Stimulated activated naive B cell treated with anti-CD40 and anti-IgM and Interleukin-4, amounts not matched to agents 10 μg/mL and 1 μg/mL and 100 μg/mL, for 72 hours (primary cell): Measurements from ENCODE around the gene IAH1.

Experiments used
- ATAC-seq, 2 donors: fragments of 150-1000 bp; cut with Tn5 transposase; replicated peaks; 2 replicates each; pipeline ENCODE4 v1.10.0; 2021; ENCODE audit warnings: moderate library complexity in 1 of 2
- DNase-seq: peaks from one replicate; pipeline ENCODE4 v3.0.0; 2021
- H3K27ac Mint-ChIP-seq: one replicate; pipeline ENCODE4 v1.8.0; 2022; ENCODE audit warnings: mild to moderate bottlenecking, mixed read lengths
- H3K27me3 Mint-ChIP-seq, 2 donors: one replicate each; pipeline ENCODE4 v1.8.0; 2022; ENCODE audit warnings: mixed read lengths in 2 of 2
- H3K36me3 Mint-ChIP-seq, 2 donors: one replicate each; pipeline ENCODE4 v1.8.0; 2022; ENCODE audit warnings: mixed read lengths in 2 of 2, mild to moderate bottlenecking in 1 of 2
- H3K4me1 Mint-ChIP-seq, 2 donors: one replicate each; pipeline ENCODE4 v1.8.0; 2022; ENCODE audit warnings: mixed read lengths in 2 of 2, mild to moderate bottlenecking in 1 of 2
- H3K4me3 Mint-ChIP-seq, 2 donors: one replicate each; pipeline ENCODE4 v1.8.0; 2022; ENCODE audit warnings: mild to moderate bottlenecking in 2 of 2, mixed read lengths in 2 of 2, moderate library complexity in 1 of 2
- H3K9me3 Mint-ChIP-seq, 2 donors: one replicate each; pipeline ENCODE4 v1.8.0; 2022; ENCODE audit warnings: mixed read lengths in 2 of 2, mild to moderate bottlenecking in 1 of 2

IAH1 gene, protein sequence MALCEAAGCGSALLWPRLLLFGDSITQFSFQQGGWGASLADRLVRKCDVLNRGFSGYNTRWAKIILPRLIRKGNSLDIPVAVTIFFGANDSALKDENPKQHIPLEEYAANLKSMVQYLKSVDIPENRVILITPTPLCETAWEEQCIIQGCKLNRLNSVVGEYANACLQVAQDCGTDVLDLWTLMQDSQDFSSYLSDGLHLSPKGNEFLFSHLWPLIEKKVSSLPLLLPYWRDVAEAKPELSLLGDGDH

DNA sequence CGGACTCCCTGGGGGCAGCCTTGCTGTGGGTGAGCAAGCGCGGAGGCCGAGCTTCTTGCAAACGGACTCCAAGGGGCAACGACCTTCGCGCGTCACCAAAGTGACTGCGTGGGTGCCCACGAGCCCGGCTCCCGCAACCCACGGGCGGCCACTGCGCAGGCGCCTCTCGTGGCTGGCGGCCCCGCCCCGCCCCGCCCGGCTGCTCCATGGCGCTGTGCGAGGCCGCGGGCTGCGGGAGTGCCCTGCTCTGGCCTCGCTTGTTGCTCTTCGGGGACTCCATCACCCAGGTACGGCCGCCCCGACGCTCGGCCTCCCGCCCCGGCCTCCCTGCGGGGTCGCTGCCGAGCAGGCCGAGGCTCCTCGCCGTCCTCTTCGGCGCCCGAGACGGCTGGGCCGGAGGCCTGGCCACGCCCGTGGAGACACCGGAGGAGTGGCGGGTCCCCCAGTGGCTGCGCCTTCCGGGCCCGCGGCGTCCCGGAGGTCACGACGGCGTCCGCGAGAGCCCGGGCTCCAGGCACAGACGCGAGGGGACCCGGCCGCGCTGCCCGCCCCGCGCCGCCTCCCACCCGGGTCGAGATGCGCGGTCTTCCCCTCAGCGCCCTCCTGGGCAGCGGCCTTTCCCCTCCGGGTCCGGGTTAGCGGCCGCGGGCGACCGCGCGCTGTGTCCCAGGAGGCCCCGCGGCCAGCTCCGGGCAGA is at the start of gene IAH1:
IAH1 (plus strand) TSS at position 191 of the 697 bp plus-strand sequence; CDS start at position 207, 16 bp downstream.
- Mint-ChIP-seq H3K9me3 (no peaks in the 10 kb centered on the region), H3K4me3 (peak within 1 kb of the TSS; percentile 84 to 88), H3K27ac (peak within 1 kb of the TSS; percentile 94), H3K27me3 (no peaks in the 10 kb centered on the region), H3K4me1 (peaks cover 26 to 40% of the 10 kb centered on the region in 2 donors), H3K36me3 (peaks cover 31 to 49% of the 10 kb centered on the region in 2 donors)
- peak; percentile 82 to 85 for ATAC-seq
- peak; percentile 67 for DNase-seq

- DNase-seq (no peak), ATAC-seq (no peak)
- no peak overlapping the region for H3K4me3 Mint-ChIP-seq
- no peaks in the 10 kb centered on the region for H3K9me3 Mint-ChIP-seq
- no peak overlapping the region for H3K27ac Mint-ChIP-seq
- no peaks in the 10 kb centered on the region for H3K27me3 Mint-ChIP-seq
- peaks cover 12 to 13% of the 10 kb centered on the region in 2 donors for H3K4me1 Mint-ChIP-seq
- H3K36me3 Mint-ChIP-seq = peaks cover 17 to 28% of the 10 kb centered on the region in 2 donors
Measured at GRCh38 chr2:9428965-9429577, 45.3 kb upstream of the IAH1 start.

- DNase-seq (no peak), ATAC-seq (peak in 1 of 2 donors; percentile 51)
- Mint-ChIP-seq H3K27ac (peak overlapping the region; percentile 86), H3K9me3 (no peaks in the 10 kb centered on the region), H3K36me3 (peaks cover 21 to 36% of the 10 kb centered on the region in 2 donors), H3K27me3 (no peaks in the 10 kb centered on the region), H3K4me1 (peaks cover 12 to 13% of the 10 kb centered on the region in 2 donors), H3K4me3 (no peak overlapping the region)
Measured at GRCh38 chr2:9430316-9431293, 43.7 kb upstream of the IAH1 start.

GRCh38 chr2:9434489-9434888 is 39.9 kb upstream of the IAH1 start:
- Mint-ChIP-seq H3K36me3 (peaks cover 39 to 53% of the 10 kb centered on the region in 2 donors), H3K4me3 (no peak overlapping the region), H3K9me3 (no peaks in the 10 kb centered on the region), H3K27ac (no peak overlapping the region), H3K4me1 (peaks cover 9% of the 10 kb centered on the region in 2 donors), H3K27me3 (no peaks in the 10 kb centered on the region)
- ATAC-seq (no peak), DNase-seq (no peak)

GRCh38 chr2:9439536-9439935 is 34.8 kb upstream of the IAH1 start:
- Mint-ChIP-seq H3K27ac (no peak overlapping the region), H3K4me1 (no peaks in the 10 kb centered on the region), H3K4me3 (no peak overlapping the region), H3K27me3 (no peaks in the 10 kb centered on the region), H3K9me3 (no peaks in the 10 kb centered on the region), H3K36me3 (peaks cover 38 to 52% of the 10 kb centered on the region in 2 donors)
- ATAC-seq (no peak), DNase-seq (no peak)

DNA sequence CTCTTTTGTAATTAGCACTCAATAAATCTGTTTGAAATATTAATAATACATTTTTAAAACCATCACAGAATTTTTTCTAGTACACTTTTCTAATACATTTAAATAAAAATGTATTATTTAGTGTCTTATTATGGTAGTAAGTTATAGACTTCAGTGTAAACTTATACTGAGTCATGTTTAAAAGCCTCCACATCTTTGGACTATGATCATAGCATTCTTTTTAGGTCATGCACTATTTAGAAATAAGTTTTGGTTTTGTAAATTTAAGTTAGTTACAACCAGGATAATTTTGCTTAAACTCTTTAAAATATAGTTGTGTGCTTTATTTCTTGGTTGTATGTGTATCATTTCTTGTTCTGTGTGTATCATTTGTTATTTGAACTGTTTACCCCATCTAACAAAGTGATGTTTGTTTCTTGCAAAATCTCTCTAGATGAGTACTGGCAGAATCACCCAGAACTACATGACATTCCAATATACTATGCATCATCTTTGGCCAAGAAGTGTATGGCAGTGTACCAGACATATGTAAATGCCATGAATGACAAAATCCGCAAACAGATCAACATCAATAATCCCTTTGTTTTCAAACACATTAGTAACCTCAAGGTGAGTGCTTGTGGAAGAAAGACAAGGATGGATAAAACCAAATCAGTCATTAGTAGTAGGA is 34.2 kb upstream of the IAH1 start:
- no peak for DNase-seq
- Mint-ChIP-seq H3K4me1 (no peaks in the 10 kb centered on the region), H3K27ac (no peak overlapping the region), H3K27me3 (no peaks in the 10 kb centered on the region), H3K4me3 (no peak overlapping the region), H3K36me3 (peaks cover 39 to 52% of the 10 kb centered on the region in 2 donors), H3K9me3 (no peaks in the 10 kb centered on the region)
- no peak for ATAC-seq

DNA sequence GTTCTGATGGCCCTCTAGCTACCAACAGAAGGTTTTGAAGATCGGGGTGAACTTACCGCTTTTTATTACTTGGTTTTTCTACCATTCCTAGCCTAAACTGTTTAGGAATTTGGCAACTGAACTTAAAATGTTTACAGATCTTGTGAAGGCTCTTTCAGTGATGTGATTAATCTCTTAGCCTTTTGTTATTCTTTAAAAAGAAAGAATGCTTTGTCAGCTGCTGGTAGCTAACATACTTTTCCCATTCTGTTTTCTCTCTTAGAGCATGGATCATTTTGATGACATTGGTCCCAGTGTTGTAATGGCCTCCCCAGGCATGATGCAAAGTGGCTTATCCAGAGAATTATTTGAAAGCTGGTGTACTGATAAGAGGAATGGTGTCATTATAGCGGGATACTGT is 32.8 kb upstream of the IAH1 start:
- DNase-seq = no peak
- Mint-ChIP-seq H3K27ac (no peak overlapping the region), H3K4me3 (no peak overlapping the region), H3K36me3 (peaks cover 34 to 55% of the 10 kb centered on the region in 2 donors), H3K4me1 (no peaks in the 10 kb centered on the region), H3K27me3 (no peaks in the 10 kb centered on the region), H3K9me3 (no peaks in the 10 kb centered on the region)
- no peak for ATAC-seq

GRCh38 chr2:9443526-9443925 is 30.8 kb upstream of the IAH1 start:
- no peak for ATAC-seq
- no peaks in the 10 kb centered on the region for H3K9me3 Mint-ChIP-seq
- H3K27ac Mint-ChIP-seq = no peak overlapping the region
- no peaks in the 10 kb centered on the region for H3K27me3 Mint-ChIP-seq
- H3K4me3 Mint-ChIP-seq = no peak overlapping the region
- H3K4me1 Mint-ChIP-seq = no peaks in the 10 kb centered on the region
- peaks cover 27 to 51% of the 10 kb centered on the region in 2 donors for H3K36me3 Mint-ChIP-seq
- DNase-seq = no peak

GRCh38 chr2:9445089-9445488 is 29.3 kb upstream of the IAH1 start:
- no peak overlapping the region for H3K4me3 Mint-ChIP-seq
- DNase-seq (no peak), ATAC-seq (no peak)
- H3K27ac Mint-ChIP-seq = no peak overlapping the region
- H3K27me3 Mint-ChIP-seq = no peaks in the 10 kb centered on the region
- H3K36me3 Mint-ChIP-seq = peaks cover 34 to 57% of the 10 kb centered on the region in 2 donors
- H3K4me1 Mint-ChIP-seq = no peaks in the 10 kb centered on the region
- no peaks in the 10 kb centered on the region for H3K9me3 Mint-ChIP-seq

GRCh38 chr2:9451231-9451630 is 23.1 kb upstream of the IAH1 start:
- H3K36me3 Mint-ChIP-seq = peaks cover 33 to 43% of the 10 kb centered on the region in 2 donors
- no peak overlapping the region for H3K4me3 Mint-ChIP-seq
- no peaks in the 10 kb centered on the region for H3K4me1 Mint-ChIP-seq
- H3K27me3 Mint-ChIP-seq = no peaks in the 10 kb centered on the region
- H3K9me3 Mint-ChIP-seq = no peaks in the 10 kb centered on the region
- no peak overlapping the region for H3K27ac Mint-ChIP-seq
- no peak for ATAC-seq
- DNase-seq = no peak

DNA sequence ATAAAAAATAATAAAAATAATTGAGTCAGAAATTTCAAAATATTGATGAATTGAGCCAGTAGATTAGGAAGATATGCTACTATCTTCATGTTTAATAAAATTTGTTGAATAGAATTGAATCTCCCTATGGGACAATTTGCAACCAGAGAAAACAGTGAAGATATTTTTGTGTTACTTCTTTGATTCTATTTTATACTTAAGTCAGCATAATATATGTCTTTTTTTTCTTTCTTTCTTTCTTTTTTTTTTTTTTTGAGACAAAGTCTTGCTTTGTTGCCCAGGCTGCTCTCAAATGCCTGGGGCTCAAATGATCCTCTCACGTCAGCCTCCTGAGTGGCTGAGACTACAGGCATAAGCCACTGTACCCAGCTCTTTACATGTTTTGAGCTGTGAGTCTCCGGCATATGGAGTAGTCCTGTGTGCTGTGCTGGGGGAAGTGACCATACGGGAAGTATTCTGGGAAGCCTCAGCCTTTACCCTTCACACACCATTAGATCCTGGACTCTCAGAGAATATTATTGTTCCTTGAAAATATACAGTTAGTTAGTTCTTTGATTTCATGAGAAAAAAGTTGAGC is 13.8 kb upstream of the IAH1 start:
- H3K27ac Mint-ChIP-seq = no peak overlapping the region
- no peaks in the 10 kb centered on the region for H3K27me3 Mint-ChIP-seq
- no peaks in the 10 kb centered on the region for H3K9me3 Mint-ChIP-seq
- H3K36me3 Mint-ChIP-seq = peaks cover 31 to 45% of the 10 kb centered on the region in 2 donors
- H3K4me3 Mint-ChIP-seq = no peak overlapping the region
- no peak for ATAC-seq
- DNase-seq = no peak
- peaks cover 0 to 5% of the 10 kb centered on the region in 2 donors for H3K4me1 Mint-ChIP-seq

GRCh38 chr2:9461079-9461478 is 13.3 kb upstream of the IAH1 start:
- Mint-ChIP-seq H3K4me3 (no peak overlapping the region), H3K36me3 (peaks cover 34 to 48% of the 10 kb centered on the region in 2 donors), H3K27me3 (no peaks in the 10 kb centered on the region), H3K4me1 (peaks cover 0 to 5% of the 10 kb centered on the region in 2 donors), H3K27ac (no peak overlapping the region), H3K9me3 (no peaks in the 10 kb centered on the region)
- ATAC-seq = no peak
- no peak for DNase-seq

- Mint-ChIP-seq H3K36me3 (peaks cover 33 to 50% of the 10 kb centered on the region in 2 donors), H3K27me3 (no peaks in the 10 kb centered on the region), H3K4me1 (peaks cover 0 to 5% of the 10 kb centered on the region in 2 donors), H3K27ac (no peak overlapping the region), H3K4me3 (no peak overlapping the region), H3K9me3 (no peaks in the 10 kb centered on the region)
- no peak for ATAC-seq
- no peak for DNase-seq
Measured at GRCh38 chr2:9462313-9462712, 12.0 kb upstream of the IAH1 start.
